GM21390 (cell line): ENCODE measurements around the gene GATAD1.
"Not testable (repeated sequence)": the region's sequence is repeated elsewhere in the genome, so short reads cannot be mapped to it uniquely, and the experiment has no call there.

Source experiments
- ATAC-seq: cut with Tn5 transposase; IDR thresholded peaks from one replicate; pipeline ENCODE4 v1.9.1; 2021; ENCODE audit not compliant: unreplicated experiment

The GATAD1 gene

GRCh38 chr7:92479146-92479545, 31.9 kb downstream of the GATAD1 start:
- ATAC-seq, result not testable (repeated sequence)

- ATAC-seq, result not testable (repeated sequence)
These were observed 36.3 kb downstream of the GATAD1 start for GRCh38 chr7:92483624-92484023.

GRCh38 chr7:92484226-92484625, 36.9 kb downstream of the GATAD1 start:
- ATAC-seq, result not testable (repeated sequence)

GRCh38 chr7:92485267-92485892, 38.1 kb downstream of the GATAD1 start:
- no peak for ATAC-seq

- no peak for ATAC-seq
These were observed 38.7 kb downstream of the GATAD1 start for GRCh38 chr7:92485974-92486373.

GRCh38 chr7:92487804-92488203, 40.5 kb downstream of the GATAD1 start:
- ATAC-seq, result no peak

- no peak for ATAC-seq
These were observed 42.4 kb downstream of the GATAD1 start for GRCh38 chr7:92489634-92490033.

GRCh38 chr7:92496876-92497275, 49.6 kb downstream of the GATAD1 start:
- no peak for ATAC-seq

- no peak for ATAC-seq
These were observed 51.3 kb downstream of the GATAD1 start for GRCh38 chr7:92498557-92498956.

GRCh38 chr7:92503767-92504166, 56.5 kb downstream of the GATAD1 start:
- ATAC-seq, result no peak

- ATAC-seq, result no peak
These were observed 57.3 kb downstream of the GATAD1 start for GRCh38 chr7:92504563-92504962.

- no peak for ATAC-seq
These were observed 59.1 kb downstream of the GATAD1 start for GRCh38 chr7:92506363-92506762.

GRCh38 chr7:92508946-92509345, 61.7 kb downstream of the GATAD1 start:
- ATAC-seq, result no peak
